Measurements from ENCODE around the gene PDE4D.

GRCh38 chr5:59206132-59206581 is 687.4 kb downstream of the PDE4D start:
- TF ChIP-seq CTCF (IDR thresholded peaks at IDR 0.05; ENCODE audit: insufficient read depth, low read length), result no peak
- TF ChIP-seq POLR2AphosphoS5 (IDR thresholded peaks at IDR 0.05; ENCODE audit: low read depth), result no peak
- TF ChIP-seq GABPA (IDR thresholded peaks at IDR 0.05; ENCODE audit: low read depth), result no peak
- TF ChIP-seq REST (IDR thresholded peaks at IDR 0.05; ENCODE audit: insufficient replicate concordance, low read depth), result no peak
- TF ChIP-seq SPI1 (IDR thresholded peaks at IDR 0.05; ENCODE audit: borderline replicate concordance, low read depth), result no peak
